Tongue (tissue), 2 donors: ENCODE measurements around the gene HSD3B7. TPM values are rescaled to one million over a fixed set of nuclear protein-coding genes. Genes with fewer than 3 reads are reported as not detected.
A peak's percentile ranks its signal among the peaks of the same experiment; 100 is the strongest.

Experiments
- DNase-seq: peaks from one replicate; pipeline ENCODE4 v3.0.0-alpha.2; 2015
- total RNA-seq: library from RNA; depleted of rRNA; stranded (reverse); fragments of >200 nt; gene quantifications from one replicate; pipeline ENCODE4 v1.2.3, GENCODE V29; 2014

HSD3B7 gene
- total RNA-seq, 1 donor from 2014 or later = 15.9 TPM

DNA sequence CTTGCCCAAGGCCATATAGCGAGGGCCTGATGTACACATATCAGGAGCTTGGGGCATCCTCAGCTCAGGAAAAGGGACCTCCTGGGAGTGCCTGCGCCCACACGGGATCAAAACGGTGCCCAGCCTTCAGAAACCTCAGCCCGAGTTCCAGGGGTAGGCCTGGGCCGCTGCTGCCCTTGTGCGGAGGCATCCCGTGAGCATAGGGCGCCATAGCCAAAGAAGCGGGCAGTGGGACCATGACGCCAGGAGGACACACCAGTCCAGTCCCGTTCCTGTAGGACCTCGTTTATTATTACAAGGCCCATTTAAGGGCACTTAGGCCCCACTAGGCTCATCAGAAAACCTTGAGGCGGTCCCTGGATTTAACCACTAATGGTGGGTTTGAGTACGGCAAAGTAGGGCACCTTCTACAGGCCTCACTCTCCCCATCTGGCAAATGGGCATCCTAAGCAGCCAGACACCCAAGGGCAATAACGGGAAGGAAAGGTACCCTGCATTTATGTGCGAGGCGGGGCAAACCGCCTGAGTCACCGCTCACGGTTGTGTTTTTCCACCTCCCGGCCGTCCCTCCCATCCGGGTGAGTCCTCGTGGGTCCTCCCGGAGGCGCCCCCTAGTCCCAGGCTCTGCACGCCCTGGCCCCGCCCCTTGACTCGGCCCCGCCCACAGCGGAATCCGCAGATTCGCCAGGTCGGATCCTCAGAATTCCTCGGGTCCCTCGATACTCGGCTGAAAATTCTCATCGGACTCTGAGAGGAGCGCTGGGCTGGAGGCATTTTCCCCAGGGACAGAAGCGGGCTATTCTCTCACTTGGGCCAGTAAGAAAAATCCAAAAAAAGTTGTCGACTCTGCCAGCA is 28.2 kb upstream of the HSD3B7 start:
- DNase-seq = peak; percentile 89

DNA sequence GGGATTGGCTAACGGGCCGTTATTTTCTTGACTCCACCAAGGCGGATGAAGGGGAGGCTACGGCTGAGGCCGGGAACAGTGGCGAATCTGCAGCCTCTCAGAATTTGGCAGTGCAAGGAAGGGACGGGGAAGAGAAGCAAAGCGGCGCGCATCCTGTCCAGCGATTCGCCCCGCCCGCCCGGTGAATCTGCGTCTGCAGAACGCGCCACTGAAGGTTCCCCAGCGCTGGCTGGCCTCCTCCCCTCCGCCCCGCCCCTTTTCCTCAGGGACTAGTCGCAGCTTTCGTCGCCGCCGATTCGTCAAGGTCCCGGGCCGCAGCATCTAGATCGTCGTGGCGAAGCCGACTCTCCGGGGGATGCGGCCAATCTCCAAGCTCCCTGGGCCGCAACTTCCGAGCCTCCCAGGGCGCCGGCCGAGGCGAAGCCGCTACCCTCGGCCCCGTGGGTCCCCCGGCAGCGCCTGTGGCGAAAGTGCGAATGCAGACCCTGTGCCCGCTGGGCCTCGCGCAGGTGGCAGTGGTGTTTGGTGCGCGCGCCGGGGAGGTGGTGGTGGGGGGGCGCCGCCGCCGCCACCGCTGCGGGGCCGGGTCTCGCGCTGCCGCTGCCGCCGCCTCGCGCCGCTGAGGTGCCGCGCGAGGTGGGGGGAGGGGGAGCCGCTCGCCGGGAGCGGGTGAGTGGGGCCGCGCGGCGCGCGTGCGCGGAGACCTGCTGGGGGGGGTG is 27.4 kb upstream of the HSD3B7 start, which contains the start of gene SETD1A:
Gene SETD1A (plus strand): TSS at position 299 of the 719 bp plus-strand sequence. CDS start 978 bp downstream, outside the sequence.
- peak; percentile 98 for DNase-seq

DNA sequence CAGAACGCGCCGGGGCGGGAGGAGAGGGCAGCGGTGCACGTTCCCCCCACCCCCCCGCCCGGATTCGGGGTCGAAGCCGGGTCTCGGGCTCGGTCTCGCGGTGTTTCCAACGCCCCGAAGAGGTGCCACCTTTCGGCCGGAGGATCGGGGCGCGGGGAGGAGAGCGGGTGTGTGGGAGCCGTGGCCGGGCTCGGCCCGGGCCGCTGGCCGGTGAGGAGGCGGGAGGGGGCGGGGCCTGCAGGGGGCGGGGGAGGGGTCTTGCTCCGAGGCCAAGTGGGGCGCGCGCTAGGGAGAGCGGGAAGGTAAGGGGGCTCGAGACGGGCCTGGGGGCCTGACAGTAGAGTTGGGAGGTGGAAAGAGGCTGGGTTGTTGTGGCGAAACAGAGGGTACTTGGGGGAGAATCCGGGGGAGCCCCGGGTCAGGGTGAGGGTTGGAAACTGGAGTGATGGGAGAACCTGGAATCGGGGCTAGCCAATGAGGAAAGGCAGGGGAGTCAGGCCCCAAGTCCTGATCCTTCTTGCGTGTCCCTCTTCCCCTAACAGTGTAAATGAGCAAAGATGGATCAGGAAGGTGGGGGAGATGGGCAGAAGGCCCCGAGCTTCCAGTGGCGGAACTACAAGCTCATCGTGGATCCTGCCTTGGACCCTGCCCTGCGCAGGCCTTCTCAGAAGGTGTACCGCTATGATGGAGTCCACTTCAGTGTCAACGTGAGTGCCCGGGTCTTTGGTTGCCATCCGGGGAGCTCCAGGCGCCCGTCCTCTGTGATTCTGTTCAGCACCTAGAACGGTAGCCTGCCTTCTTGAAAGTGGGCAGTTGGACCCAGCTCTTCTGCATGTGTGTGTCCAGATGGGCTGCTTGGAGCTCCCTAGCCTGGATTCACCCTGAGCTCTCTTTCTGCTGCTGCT is 26.6 kb upstream of the HSD3B7 start:
- DNase-seq = peak; percentile 61

DNA sequence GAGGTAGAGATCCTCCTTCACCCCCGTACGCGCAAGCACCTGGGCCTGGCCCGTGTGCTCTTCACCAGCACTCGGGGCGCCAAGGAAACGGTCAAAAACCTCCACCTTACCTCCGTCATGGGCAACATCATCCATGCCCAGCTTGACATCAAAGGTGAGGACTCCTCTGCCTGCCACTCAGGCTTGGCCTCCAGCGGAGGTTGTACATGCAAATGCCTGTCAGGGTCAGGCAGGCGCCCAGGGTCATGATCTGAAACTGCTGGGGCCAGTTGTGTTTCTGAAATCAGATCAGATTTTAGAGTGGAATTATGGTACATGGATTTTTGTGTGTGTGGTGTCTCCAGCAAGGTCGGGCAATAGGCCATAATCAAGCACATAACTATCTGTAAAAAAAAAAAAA is 23.6 kb upstream of the HSD3B7 start:
- DNase-seq = no peak

DNA sequence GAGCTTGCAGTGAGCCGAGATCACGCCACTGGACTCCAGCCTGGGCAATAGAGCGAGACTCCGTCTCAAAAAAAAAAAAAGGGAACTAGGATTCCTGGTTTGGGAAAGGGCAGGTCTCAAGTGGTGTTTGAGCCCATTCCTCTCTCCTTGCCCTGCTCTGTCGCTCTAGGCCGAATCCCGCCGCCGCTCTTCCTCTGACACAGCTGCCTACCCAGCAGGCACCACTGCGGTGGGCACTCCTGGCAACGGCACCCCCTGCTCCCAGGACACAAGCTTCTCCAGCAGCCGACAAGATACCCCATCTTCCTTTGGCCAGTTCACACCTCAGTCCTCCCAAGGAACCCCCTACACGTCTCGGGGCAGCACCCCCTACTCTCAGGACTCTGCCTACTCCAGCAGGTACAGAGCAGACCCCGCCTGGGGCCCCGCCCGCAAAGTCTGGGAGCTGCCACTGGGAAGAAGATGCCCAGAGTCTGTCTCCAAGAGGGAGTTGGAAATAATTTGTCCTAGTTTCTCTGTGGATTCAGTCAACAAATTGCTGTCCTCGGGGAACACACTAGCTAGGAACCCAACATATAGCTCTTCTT is 21.0 kb upstream of the HSD3B7 start:
- DNase-seq = no peak

DNA sequence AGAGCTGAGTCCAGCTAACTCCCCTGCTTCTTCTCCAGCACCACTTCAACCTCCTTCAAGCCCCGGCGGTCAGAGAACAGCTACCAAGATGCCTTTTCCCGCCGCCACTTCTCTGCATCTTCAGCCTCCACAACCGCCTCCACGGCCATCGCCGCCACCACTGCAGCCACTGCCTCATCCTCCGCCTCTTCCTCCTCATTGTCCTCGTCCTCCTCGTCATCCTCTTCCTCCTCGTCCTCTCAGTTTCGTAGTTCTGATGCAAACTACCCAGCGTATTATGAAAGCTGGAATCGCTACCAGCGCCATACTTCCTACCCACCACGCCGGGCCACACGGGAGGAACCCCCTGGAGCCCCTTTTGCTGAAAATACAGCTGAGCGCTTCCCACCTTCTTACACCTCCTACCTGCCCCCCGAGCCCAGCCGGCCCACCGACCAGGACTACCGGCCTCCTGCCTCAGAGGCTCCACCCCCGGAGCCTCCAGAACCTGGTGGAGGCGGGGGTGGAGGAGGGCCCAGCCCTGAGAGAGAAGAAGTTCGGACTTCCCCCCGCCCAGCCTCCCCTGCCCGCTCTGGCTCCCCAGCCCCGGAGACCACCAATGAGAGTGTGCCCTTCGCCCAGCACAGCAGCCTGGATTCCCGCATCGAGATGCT is 20.3 kb upstream of the HSD3B7 start:
- DNase-seq = no peak

DNA sequence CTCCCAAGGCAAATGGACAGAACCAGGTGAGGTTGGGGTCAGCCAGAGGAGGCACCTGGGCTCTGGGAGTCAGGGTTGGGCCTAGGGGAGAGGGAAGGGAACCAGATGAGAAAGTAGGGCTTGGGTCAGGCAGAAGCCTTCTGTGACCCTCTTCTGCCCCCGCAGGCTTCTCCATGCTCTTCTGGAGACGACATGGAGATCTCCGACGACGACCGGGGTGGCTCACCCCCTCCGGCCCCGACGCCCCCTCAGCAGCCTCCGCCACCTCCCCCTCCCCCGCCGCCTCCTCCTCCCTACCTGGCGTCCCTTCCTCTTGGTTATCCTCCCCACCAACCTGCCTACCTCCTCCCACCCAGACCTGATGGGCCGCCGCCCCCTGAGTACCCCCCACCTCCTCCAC is 19.6 kb upstream of the HSD3B7 start:
- no peak for DNase-seq

DNA sequence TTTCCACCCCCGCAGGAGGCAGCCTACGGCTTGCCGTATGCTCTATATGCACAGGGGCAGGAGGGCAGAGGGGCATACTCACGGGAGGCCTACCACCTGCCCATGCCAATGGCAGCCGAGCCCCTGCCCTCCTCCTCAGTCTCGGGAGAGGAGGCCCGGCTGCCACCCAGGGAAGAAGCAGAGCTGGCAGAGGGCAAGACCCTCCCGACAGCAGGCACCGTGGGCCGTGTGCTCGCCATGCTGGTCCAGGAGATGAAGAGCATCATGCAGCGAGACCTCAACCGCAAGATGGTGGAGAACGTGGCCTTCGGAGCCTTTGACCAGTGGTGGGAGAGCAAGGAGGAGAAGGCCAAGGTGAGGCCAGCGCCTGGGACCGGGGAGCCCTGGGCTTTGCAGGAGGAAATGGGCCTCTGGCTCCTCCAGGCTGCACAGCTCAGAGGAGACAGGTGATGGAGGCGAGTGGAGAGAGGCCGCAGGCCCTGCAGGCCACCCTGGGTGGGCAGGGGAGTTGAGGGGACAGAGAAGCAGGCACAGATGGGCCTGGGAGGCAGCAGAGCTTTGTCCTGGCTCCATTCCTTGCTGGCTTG is 18.9 kb upstream of the HSD3B7 start:
- no peak for DNase-seq

DNA sequence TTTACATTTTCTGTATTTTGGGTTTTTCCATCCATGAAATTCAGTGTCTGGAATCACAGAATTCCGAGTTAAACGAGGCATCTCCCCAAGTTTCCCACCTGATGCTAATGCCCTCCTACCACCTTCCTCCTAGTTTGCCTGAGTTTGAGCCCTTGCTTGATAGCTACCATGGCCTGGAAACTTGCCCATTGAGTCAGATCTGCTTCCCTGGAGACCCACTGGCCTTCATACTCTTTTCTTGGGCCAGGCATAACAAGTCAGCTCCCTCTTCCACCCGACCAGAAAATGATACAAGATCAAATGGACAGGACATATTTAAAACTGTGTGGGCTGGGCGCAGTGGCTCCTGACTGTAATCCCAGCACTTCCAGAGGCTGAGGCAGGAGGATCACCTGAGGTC is 17.2 kb upstream of the HSD3B7 start:
- no peak for DNase-seq

DNA sequence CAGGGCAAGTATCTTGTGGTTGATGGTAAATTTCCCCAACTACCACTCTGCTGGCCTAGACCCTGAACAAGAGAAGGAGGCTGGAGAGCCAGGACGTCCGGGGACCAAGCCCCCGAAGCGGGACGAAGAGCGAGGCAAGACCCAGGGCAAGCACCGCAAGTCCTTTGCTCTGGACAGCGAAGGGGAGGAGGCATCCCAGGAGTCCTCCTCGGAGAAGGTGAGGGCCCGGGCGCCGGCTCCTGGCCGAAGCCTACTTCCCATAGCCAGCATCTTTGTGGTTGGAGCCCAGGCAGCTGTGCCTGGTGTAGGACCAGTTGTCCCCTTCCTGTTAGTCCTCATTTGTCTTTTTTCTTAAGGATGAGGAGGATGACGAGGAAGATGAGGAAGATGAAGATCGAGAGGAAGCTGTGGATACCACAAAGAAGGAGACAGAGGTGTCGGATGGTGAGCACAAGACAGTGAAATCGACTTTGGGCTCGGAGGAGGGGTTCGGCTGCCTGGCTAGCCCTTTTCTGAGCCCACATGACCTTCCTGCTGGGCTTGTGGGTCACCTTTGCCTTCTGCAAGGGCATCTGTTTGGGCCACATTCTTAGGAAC is 15.7 kb upstream of the HSD3B7 start:
- DNase-seq = no peak

DNA sequence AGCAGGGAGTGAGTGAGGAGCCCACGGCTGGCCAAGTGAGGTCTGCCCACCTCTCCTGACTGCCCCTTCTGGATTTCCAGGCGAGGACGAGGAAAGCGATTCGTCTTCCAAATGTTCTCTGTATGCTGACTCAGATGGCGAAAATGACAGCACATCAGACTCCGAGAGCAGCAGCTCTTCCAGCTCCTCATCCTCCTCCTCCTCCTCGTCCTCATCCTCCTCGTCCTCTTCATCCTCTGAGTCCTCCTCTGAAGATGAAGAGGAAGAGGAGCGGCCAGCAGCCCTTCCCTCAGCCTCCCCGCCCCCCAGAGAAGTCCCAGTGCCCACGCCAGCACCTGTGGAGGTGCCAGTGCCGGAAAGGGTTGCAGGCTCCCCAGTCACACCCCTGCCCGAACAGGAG is 13.7 kb upstream of the HSD3B7 start:
- no peak for DNase-seq

DNA sequence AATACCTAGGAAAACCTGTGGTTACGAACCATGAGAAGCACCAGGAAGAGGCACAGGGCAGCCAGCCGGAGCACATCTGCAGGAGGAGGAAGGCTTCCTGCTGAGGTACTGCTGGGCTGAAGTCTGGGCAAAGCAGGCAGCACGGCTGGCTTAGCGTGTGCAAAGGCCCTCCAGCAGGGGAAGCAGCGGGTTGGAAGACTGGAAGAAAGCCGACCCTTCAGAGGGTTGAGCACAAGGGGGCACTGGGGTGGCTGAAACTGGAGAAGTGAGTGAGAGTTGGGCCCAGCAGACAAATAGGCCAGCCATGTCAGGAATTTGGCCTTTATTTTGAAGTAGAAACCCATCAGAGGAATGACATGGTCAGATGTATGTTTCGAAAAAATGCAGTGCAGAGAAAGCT is 12.1 kb upstream of the HSD3B7 start:
- DNase-seq = no peak

DNA sequence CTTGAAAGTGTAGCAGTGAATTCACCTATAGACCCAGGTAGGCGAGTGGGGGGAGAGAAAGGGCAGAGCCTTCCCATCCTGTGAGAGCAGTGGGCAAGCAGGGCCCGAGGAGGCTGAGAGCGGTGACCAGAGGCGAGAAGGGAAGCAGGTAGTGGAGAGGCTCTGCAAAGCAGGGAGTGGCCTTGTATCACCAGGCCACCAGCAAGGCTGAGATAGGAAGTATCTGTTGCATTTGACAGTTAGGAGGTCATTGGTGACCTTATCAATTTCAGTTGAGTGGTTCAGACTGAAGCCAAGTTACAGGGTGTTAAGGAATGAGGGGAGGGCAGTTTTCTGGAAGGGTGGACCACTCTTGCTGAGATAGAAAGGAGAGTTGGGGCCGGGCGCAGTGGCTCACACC is 10.7 kb upstream of the HSD3B7 start:
- DNase-seq = no peak

DNA sequence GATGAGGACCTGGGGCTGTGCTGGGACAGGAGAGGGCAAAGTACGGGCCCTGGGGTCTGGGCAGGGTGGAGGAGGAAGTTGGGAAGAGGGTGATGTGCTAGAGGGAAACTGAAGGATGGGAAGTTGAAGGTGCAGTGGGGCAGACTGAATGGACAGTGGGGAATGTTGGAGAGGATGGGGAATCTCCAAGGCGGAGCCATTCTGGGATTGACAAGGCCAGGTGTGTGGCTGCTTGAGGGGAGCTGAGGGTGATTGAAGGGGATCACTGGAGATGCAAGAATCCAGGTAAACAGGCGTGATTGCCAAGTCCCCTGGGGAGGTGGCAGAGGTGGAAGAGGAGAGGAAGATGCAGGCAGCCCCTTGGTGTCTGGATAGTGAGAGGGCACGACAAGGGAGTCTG is 8.5 kb upstream of the HSD3B7 start:
- DNase-seq = no peak

DNA sequence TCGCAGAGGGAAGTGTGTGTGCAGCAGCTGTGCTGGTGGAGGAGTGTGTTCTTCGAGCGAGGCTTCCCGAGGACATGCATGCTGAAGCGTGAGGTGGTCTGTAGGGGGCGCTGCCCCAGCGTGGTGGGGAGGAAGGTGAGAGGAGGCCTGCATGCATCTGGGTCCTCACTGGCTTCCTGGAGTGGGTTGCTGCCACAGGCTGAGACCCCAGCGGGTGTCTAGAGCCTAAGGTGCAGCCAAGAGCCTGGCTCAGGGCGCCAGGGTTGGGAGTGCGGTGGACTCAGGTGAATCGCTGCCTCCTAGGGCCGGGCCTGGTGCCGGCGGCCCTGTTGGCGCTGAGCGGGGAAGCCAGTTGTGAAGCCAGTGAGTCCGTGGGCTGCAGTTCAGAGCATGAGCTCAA is 7.5 kb upstream of the HSD3B7 start:
- no peak for DNase-seq

DNA sequence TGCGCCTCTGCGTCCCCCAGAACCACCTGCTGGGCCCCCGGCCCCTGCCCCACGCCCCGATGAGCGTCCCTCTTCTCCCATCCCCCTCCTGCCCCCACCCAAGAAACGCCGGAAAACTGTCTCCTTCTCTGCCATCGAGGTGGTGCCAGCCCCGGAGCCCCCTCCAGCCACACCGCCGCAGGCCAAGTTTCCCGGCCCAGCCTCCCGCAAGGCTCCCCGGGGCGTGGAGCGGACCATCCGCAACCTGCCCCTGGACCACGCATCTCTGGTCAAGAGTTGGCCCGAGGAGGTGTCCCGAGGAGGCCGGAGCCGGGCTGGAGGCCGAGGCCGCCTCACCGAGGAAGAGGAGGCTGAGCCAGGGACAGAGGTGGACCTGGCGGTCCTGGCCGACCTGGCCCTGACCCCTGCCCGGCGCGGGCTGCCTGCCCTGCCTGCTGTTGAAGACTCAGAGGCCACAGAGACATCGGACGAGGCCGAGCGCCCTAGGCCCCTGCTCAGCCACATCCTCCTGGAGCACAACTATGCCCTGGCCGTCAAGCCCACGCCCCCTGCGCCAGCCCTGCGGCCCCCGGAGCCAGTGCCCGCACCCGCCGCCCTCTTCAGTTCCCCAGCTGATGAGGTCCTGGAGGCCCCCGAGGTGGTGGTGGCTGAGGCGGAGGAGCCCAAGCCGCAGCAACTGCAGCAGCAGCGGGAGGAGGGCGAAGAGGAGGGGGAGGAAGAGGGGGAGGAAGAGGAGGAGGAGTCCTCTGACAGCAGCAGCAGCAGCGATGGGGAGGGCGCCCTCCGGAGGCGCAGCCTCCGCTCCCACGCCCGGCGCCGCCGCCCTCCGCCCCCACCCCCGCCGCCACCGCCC is 5.6 kb upstream of the HSD3B7 start:
- DNase-seq = no peak

DNA sequence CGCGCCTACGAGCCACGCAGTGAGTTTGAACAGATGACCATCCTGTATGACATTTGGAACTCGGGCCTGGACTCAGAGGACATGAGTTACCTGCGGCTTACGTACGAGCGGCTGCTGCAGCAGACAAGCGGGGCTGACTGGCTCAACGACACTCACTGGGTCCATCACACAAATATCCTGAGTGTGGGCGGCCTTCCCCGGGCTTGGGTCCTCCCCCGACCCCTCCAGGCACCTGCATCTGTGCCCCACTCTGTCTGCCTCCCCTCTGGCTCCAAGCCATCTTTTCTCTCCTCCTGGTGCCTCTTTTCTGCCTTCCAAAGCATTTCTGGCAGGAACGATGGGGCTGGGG is 5.0 kb upstream of the HSD3B7 start:
- DNase-seq = no peak

DNA sequence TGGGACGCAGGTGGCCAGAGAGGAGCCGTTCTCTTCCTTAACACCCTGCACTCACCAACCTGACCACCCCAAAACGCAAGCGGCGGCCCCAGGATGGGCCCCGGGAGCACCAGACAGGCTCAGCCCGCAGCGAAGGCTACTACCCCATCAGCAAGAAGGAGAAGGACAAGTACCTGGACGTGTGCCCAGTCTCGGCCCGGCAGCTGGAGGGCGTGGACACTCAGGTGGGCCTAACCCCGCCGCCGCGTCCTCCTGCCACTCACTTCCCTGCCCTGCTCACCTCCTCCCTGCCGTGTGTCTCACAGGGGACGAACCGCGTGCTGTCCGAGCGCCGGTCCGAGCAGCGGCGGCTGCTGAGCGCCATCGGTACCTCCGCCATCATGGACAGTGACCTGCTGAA is 4.6 kb upstream of the HSD3B7 start:
- no peak for DNase-seq

DNA sequence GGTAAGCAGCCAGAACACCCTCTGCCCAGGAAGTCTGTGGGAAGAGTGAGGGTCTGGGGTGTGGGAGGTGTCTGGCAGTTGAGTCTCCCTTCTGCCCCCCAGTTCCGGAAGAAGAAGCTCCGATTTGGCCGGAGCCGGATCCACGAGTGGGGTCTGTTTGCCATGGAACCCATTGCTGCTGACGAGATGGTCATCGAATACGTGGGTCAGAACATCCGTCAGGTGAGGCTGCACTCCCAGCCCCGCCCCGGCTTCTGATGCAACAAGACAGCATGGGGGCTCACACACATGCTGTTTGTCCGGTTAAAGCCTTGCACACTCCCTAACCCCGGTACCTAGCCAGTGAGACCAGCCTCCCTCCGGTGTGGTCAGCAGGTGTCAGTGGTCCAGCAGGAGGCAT is 4.0 kb upstream of the HSD3B7 start:
- DNase-seq = no peak
